ENCODE data around the gene CCNE1.

DNA sequence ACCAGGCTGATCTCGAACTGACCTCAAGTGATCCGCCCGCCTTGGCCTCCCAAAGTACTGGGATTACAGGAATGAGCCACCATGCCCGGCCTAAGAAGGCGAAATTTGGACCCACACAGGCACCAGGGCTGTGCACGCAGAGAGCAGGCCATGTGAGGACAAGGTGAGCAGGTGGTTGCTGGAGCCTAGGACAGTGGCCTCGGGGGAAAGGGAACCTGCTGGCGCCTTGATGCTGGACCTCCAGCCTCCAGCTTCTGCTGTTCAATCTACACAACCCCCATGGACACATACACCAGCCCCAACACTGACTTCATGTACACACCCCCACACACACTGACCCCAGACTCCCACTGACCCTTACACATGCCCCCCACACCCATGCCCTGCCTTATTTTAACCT is 41.8 kb upstream of the CCNE1 start:
- TF ChIP-seq POLR2A (IDR thresholded peaks at IDR 0.05), result no peak
- TF ChIP-seq, protein P1, sequence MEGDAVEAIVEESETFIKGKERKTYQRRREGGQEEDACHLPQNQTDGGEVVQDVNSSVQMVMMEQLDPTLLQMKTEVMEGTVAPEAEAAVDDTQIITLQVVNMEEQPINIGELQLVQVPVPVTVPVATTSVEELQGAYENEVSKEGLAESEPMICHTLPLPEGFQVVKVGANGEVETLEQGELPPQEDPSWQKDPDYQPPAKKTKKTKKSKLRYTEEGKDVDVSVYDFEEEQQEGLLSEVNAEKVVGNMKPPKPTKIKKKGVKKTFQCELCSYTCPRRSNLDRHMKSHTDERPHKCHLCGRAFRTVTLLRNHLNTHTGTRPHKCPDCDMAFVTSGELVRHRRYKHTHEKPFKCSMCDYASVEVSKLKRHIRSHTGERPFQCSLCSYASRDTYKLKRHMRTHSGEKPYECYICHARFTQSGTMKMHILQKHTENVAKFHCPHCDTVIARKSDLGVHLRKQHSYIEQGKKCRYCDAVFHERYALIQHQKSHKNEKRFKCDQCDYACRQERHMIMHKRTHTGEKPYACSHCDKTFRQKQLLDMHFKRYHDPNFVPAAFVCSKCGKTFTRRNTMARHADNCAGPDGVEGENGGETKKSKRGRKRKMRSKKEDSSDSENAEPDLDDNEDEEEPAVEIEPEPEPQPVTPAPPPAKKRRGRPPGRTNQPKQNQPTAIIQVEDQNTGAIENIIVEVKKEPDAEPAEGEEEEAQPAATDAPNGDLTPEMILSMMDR (IDR thresholded peaks at IDR 0.05), result no peak

All from Peyer's patch (tissue), 4 donors.